IPS-15b (cell line): Measurements from ENCODE around the gene CPA4.
"Not testable (repeated sequence)": the region's sequence is repeated elsewhere in the genome, so short reads cannot be mapped to it uniquely, and the experiment has no call there.

ENCODE experiments used
- H3K27me3 ChIP-seq: one replicate; pipeline ENCODE4 v1.6.1; 2013; ENCODE audit warnings: low read length; ENCODE audit not compliant: control insufficient read depth, insufficient read depth
- H3K36me3 ChIP-seq: one replicate; pipeline ENCODE4 v1.6.1; 2013; ENCODE audit warnings: low read length; ENCODE audit not compliant: control insufficient read depth, insufficient read depth
- H3K4me1 ChIP-seq: one replicate; pipeline ENCODE4 v1.6.1; 2013; ENCODE audit warnings: mild to moderate bottlenecking, low read length; ENCODE audit not compliant: control insufficient read depth, insufficient read depth
- H3K4me3 ChIP-seq: one replicate; pipeline ENCODE4 v1.5.1; 2013; ENCODE audit warnings: low read depth, low read length
- H3K9ac ChIP-seq: one replicate; pipeline ENCODE4 v1.6.1; 2013; ENCODE audit warnings: low read depth, mild to moderate bottlenecking, low read length
- H3K9me3 ChIP-seq: one replicate; pipeline ENCODE4 v1.6.1; 2013; ENCODE audit warnings: mild to moderate bottlenecking, low read length; ENCODE audit not compliant: control insufficient read depth, insufficient read depth

Gene CPA4

DNA sequence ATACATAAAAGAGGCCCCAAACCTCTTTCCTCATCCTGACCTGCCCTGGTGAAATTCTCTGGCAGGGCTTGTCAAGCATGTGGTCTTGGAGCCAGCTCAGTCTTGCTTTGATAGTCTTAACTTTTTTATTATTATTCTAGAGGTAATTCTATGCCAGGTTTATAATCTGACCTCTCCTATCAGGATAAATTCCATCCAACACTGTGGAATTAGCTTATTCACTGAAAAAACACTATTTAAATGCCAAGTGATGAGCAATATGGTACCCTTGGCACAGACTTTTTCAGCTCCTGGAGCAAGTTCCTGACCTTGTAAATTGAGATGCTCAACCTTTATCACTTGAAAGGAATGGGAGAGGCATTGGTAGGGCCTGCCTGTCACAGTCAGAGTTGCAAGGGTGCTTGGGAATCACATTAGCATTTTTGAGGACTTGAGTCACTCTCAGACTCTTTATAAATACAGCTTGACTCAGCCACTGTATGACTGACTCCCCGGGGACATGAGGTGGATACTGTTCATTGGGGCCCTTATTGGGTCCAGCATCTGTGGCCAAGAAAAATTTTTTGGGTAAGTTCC is at the start of gene CPA4:
CPA4 (plus strand) TSS at position 480 of the 576 bp plus-strand sequence; CDS start at position 500, 20 bp downstream.
- Histone ChIP-seq H3K9me3 (no peaks in the 10 kb centered on the region), H3K4me1 (no peaks in the 10 kb centered on the region), H3K4me3 (no peak within 1 kb of the TSS), H3K9ac (no peak within 1 kb of the TSS), H3K27me3 (no peaks in the 10 kb centered on the region), H3K36me3 (no peaks in the 10 kb centered on the region)

DNA sequence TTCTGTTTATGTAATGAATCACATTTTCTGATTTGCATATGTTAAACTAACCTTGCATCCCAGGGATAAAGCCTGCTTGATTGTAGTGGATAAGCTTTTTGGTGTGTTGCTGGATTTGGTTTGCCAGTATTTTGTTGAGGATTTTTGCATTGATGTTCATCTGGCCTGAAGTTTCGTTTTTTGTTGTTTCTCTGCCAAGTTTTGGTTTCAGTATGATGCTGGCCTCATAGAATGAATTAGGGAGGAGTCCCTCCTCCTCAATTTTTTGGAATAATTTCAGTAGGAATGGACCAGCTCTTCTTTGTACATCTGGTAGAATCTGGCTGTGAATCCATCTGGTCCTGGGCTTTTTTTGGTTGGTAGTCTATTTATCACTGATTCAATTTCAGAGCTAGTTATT is 49.5 kb upstream of the CPA4 start:
- not testable (repeated sequence) for H3K36me3 ChIP-seq, H3K9ac ChIP-seq, H3K4me1 ChIP-seq, H3K4me3 ChIP-seq, H3K9me3 ChIP-seq, H3K27me3 ChIP-seq

DNA sequence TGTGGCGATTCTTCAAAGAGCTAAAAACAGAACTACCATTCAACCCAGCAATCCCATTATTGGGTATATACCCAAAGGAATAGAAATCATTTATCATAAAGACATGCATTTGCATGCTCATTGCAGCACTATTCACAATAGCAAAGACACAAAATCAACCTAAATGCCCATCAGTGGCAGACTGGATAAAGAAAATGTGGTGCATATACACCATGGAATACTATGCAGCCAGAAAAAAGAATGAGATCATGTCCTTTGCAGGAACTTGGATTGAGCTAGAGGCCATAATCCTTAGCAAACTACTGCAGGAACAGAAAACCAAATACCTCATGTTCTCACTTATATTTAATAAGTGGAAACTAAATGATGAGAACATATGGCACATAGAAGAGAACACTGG is 46.5 kb upstream of the CPA4 start:
- not testable (repeated sequence) for H3K4me1 ChIP-seq, H3K9ac ChIP-seq, H3K4me3 ChIP-seq, H3K27me3 ChIP-seq, H3K36me3 ChIP-seq, H3K9me3 ChIP-seq

DNA sequence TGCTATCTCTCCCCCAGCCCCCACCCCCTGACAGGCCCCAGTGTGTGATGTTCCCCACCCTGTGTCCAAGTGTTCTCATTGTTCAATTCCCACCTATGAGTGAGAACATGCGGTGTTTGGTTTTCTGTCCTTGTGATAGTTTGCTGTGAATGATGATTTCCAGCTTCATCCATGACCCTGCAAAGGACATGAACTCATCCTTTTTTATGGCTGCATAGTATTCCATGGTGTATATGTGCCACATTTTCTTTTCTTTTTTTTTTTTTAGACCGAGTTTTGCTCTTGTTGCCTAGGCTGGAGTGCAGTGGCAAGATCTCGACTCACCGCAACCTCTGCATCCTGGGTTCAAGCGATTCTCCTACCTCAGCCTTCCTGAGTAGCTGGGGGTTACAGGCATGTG is 44.1 kb upstream of the CPA4 start:
- not testable (repeated sequence) for H3K4me3 ChIP-seq, H3K9me3 ChIP-seq, H3K4me1 ChIP-seq, H3K36me3 ChIP-seq, H3K27me3 ChIP-seq, H3K9ac ChIP-seq

- H3K36me3 ChIP-seq, H3K4me1 ChIP-seq, H3K27me3 ChIP-seq, H3K4me3 ChIP-seq, H3K9me3 ChIP-seq, H3K9ac ChIP-seq: not testable (repeated sequence)
These were observed 43.3 kb upstream of the CPA4 start for GRCh38 chr7:130249626-130250025.

GRCh38 chr7:130254555-130254954 is 38.4 kb upstream of the CPA4 start:
- Histone ChIP-seq H3K27me3 (no peaks in the 10 kb centered on the region), H3K4me3 (no peak overlapping the region), H3K9ac (no peak overlapping the region), H3K36me3 (no peaks in the 10 kb centered on the region), H3K9me3 (peaks cover 11% of the 10 kb centered on the region), H3K4me1 (peaks cover 11% of the 10 kb centered on the region)

- Histone ChIP-seq H3K4me3 (no peak overlapping the region), H3K9me3 (peaks cover 11% of the 10 kb centered on the region), H3K9ac (no peak overlapping the region), H3K36me3 (no peaks in the 10 kb centered on the region), H3K4me1 (peaks cover 15% of the 10 kb centered on the region), H3K27me3 (no peaks in the 10 kb centered on the region)
These were observed 36.3 kb upstream of the CPA4 start for GRCh38 chr7:130256704-130257103.

DNA sequence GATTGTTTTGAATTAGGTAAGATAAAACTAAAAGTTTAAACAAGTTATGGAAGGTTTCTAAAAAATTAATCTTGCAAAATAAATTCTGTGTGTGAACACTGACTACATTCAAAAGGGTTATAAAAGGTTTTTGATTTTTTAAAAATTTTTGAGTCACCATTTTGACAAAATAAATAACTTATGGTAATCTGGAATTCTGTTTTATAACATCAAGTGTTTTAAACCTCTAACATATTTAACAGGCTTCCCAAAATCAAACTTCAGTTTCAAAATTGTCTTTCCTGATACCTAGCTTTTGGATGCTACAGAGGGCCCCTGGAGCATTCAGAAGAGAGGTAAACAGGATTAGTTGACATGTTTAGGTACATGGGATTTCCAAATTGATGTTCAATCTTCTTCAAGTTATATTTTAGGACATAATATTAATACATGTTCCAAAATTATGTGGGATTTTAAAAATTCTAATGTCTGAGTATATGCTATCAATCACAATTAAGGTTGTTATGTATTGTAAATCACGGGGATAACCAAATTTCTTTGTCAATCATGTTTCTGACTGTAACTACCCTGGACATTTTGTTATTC is 34.4 kb upstream of the CPA4 start:
- H3K27me3 ChIP-seq: no peaks in the 10 kb centered on the region
- peaks cover 11% of the 10 kb centered on the region for H3K9me3 ChIP-seq
- no peak overlapping the region for H3K9ac ChIP-seq

GRCh38 chr7:130262448-130262847 is 30.5 kb upstream of the CPA4 start:
- H3K4me3 ChIP-seq: no peak overlapping the region
- H3K4me1 ChIP-seq: peaks cover 4% of the 10 kb centered on the region
- H3K27me3 ChIP-seq: no peaks in the 10 kb centered on the region
- no peak overlapping the region for H3K9ac ChIP-seq
- no peaks in the 10 kb centered on the region for H3K36me3 ChIP-seq
- peaks cover 11% of the 10 kb centered on the region for H3K9me3 ChIP-seq

More for the DNA sequence above, 34.4 kb upstream of the CPA4 start:
- peaks cover 15% of the 10 kb centered on the region for H3K4me1 ChIP-seq
- no peak overlapping the region for H3K4me3 ChIP-seq
- no peaks in the 10 kb centered on the region for H3K36me3 ChIP-seq

- H3K4me3 ChIP-seq: no peak overlapping the region
- H3K9me3 ChIP-seq: peaks cover 6% of the 10 kb centered on the region
- H3K9ac ChIP-seq: no peak overlapping the region
- H3K36me3 ChIP-seq: no peaks in the 10 kb centered on the region
- peaks cover 4% of the 10 kb centered on the region for H3K4me1 ChIP-seq
- H3K27me3 ChIP-seq: no peaks in the 10 kb centered on the region
These were observed 29.8 kb upstream of the CPA4 start for GRCh38 chr7:130263130-130263529.

- Histone ChIP-seq H3K9ac (no peak within 1 kb of the TSS), H3K9me3 (no peaks in the 10 kb centered on the region), H3K4me3 (no peak within 1 kb of the TSS), H3K4me1 (peaks cover under 1% of the 10 kb centered on the region), H3K36me3 (no peaks in the 10 kb centered on the region), H3K27me3 (no peaks in the 10 kb centered on the region)
These were observed 26.6 kb upstream of the CPA4 start, which contains the start of gene CPA2 for GRCh38 chr7:130266258-130266960. TSS of gene CPA2 (plus strand) at chr7:130266863. CDS start at chr7:130266882, 19 bp downstream.

- Histone ChIP-seq H3K9me3 (no peaks in the 10 kb centered on the region), H3K27me3 (no peaks in the 10 kb centered on the region), H3K4me1 (peaks cover 5% of the 10 kb centered on the region), H3K36me3 (no peaks in the 10 kb centered on the region), H3K4me3 (no peak overlapping the region), H3K9ac (no peak overlapping the region)
These were observed 26.0 kb upstream of the CPA4 start for GRCh38 chr7:130266961-130267321.
